Uterus (tissue), 2 donors: ENCODE data around the gene MAGI2.

Experiments
- CTCF ChIP-seq, 4 experiments: fragments of 200-600 bp in 2 of 4; fragments of 450-650 bp in 2 of 4; sonication (generic) in 2 of 4; IDR thresholded peaks; one replicate each; pipeline ENCODE4 v1.5.1; 2016 to 2019; ENCODE audit warnings: antibody characterized with exemption in 4 of 4, mild to moderate bottlenecking in 2 of 4, moderate library complexity in 1 of 4
- POLR2A ChIP-seq, 2 donors: fragments of 450-650 bp; IDR thresholded peaks; one replicate each; pipeline ENCODE4 v1.6.1; 2016; ENCODE audit warnings: antibody characterized with exemption in 2 of 2, mild to moderate bottlenecking in 1 of 2, moderate library complexity in 1 of 2

- no peak for TF ChIP-seq CTCF (IDR thresholded peaks at IDR 0.05)
- TF ChIP-seq POLR2A (IDR thresholded peaks at IDR 0.05), result no peak
These were observed 769.3 kb downstream of the MAGI2 start for GRCh38 chr7:78684201-78684600.
